HepG2 (cell line): ENCODE data around the gene C16orf86. TPM values are rescaled to one million over a fixed set of nuclear protein-coding genes. Genes with fewer than 3 reads are reported as not detected.

Experiments
- CREM ChIP-seq, 2 experiments: sonication (generic) in 1 of 2; formaldehyde crosslinking in 1 of 2; IDR thresholded peaks; 2 replicates each; pipeline versions ENCODE4 v1.4.0 to v1.6.1; 2016 to 2020; ENCODE audit warnings: antibody characterized with exemption in 1 of 2, mild to moderate bottlenecking in 1 of 2, missing genetic modification reagents in 1 of 2
- KDM1A ChIP-seq: IDR thresholded peaks from 2 replicates; pipeline ENCODE4 v1.6.1; 2016; ENCODE audit warnings: missing compliant biosample characterization
- RERE ChIP-seq: IDR thresholded peaks from 2 replicates; pipeline ENCODE4 v1.6.1; 2016; ENCODE audit warnings: low read depth, missing genetic modification reagents, missing compliant biosample characterization
- SP1 ChIP-seq, 2 experiments: fragments of 450-650 bp in 1 of 2; sonication (generic) in 1 of 2; formaldehyde crosslinking in 1 of 2; IDR thresholded peaks; 2 replicates each; pipeline versions ENCODE4 v1.4.0 to v1.6.1; 2016 to 2020; ENCODE audit warnings: missing genetic modification reagents in 1 of 2
- TEAD3 ChIP-seq: optimal IDR thresholded peaks from 2 replicates; pipeline ENCODE3; 2016; ENCODE audit warnings: borderline replicate concordance
- THAP11 ChIP-seq: IDR thresholded peaks from 2 replicates; pipeline ENCODE4 v1.6.1; 2016; ENCODE audit warnings: missing biosample characterization, missing genetic modification reagents
- polyA plus RNA-seq, 8 experiments: library from polyadenylated mRNA; depleted of rRNA in 3 of 8; stranded (reverse) in 7 of 8; unstranded in 1 of 8; fragments of >200 nt; fragmentation: Illumina TruSeq in 4 of 8; extraction: Trizol in 4 of 8; gene quantifications; 2 replicates each; pipeline versions ENCODE4 v1.2.1 to v1.2.3, GENCODE V29; 2011 to 2016; ENCODE audit warnings: low read depth in 4 of 8, missing spikeins in 1 of 8, mixed read lengths in 1 of 8; ENCODE audit not compliant: insufficient read depth in 1 of 8
- total RNA-seq, 5 experiments: library from RNA; depleted of rRNA; stranded (reverse); fragments of >200 nt; fragmentation: Illumina TruSeq; extraction: Trizol; gene quantifications; 2 replicates each; pipeline ENCODE4 v1.2.3, GENCODE V29; 2016; ENCODE audit warnings: low read depth in 1 of 5
- TF ChIP-seq, protein P1 (sequence below): sonication (generic); formaldehyde crosslinking; IDR thresholded peaks from 2 replicates; pipeline ENCODE4 v1.9.0; 2021; ENCODE audit warnings: mild to moderate bottlenecking, missing genetic modification reagents
- TF ChIP-seq, protein P2 (sequence below): sonication (generic); formaldehyde crosslinking; IDR thresholded peaks from 2 replicates; pipeline ENCODE4 v1.4.0; 2020; ENCODE audit warnings: missing genetic modification reagents
- TF ChIP-seq, protein P3 (sequence below): IDR thresholded peaks from 2 replicates; pipeline ENCODE4 v1.6.1; 2016; ENCODE audit warnings: control low read depth
- TF ChIP-seq, protein P4 (sequence below): sonication (generic); formaldehyde crosslinking; IDR thresholded peaks from 2 replicates; pipeline ENCODE4 v1.8.0; 2022; ENCODE audit warnings: mild to moderate bottlenecking, missing genetic modification reagents, moderate library complexity

Gene C16orf86
- total and polyA plus RNA-seq, 2 of the 13 experiments (the other 11 are each of a cell fraction or from before 2014, with no cell fraction given), result 1.5 to 3.1 TPM

DNA sequence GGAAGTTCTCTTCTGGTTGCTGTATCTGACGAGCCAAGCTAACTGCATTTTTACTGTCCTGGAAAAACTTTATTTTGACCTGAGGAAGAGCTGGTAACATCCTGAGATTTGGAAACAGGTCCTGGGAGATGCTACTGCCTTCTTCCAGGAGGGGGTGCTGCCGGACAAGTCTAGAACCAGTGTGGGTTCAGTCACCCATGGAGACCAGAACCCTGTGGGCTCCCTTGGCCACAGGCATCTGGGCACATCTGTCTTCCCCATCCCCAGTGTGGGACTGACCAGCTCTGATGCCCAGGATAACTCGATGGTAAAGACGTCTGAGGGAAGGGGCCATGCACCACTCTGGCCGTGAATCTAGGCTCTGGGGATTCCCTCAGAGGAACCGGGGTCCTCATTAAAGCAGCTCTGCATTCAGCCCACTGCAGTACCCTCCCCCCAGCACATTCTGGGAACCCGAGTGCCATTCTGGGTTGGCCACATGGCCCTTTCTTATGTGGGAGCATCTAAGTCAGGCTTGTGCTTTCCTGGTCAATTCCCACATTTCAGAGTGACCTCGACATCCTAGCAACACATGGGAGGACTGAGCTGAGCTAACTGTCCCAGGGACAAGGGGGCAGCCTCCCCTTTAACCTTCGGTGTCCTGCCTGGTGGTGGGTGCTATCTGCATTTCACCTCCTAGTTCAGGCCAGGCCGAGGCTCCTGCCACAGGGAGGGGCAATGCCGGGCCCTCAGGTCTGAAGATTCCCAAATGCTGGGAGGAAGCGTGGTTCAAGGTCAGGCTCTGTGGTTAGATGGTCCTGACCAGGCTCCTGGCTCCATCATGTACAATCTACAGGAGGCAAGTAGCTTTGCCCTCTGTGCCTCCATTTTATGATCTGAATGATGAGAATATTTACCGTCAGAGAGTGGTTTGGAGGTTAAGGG, 6.4 kb downstream of the C16orf86 start (continued):
- TF ChIP-seq SP1 (IDR thresholded peaks at IDR 0.05), result no peak
- TF ChIP-seq SP1 (CRISPR knock-in tag; IDR thresholded peaks at IDR 0.05), result peak; percentile 32; the same call in 1 of the 2 replicates
- TF ChIP-seq, protein P1, sequence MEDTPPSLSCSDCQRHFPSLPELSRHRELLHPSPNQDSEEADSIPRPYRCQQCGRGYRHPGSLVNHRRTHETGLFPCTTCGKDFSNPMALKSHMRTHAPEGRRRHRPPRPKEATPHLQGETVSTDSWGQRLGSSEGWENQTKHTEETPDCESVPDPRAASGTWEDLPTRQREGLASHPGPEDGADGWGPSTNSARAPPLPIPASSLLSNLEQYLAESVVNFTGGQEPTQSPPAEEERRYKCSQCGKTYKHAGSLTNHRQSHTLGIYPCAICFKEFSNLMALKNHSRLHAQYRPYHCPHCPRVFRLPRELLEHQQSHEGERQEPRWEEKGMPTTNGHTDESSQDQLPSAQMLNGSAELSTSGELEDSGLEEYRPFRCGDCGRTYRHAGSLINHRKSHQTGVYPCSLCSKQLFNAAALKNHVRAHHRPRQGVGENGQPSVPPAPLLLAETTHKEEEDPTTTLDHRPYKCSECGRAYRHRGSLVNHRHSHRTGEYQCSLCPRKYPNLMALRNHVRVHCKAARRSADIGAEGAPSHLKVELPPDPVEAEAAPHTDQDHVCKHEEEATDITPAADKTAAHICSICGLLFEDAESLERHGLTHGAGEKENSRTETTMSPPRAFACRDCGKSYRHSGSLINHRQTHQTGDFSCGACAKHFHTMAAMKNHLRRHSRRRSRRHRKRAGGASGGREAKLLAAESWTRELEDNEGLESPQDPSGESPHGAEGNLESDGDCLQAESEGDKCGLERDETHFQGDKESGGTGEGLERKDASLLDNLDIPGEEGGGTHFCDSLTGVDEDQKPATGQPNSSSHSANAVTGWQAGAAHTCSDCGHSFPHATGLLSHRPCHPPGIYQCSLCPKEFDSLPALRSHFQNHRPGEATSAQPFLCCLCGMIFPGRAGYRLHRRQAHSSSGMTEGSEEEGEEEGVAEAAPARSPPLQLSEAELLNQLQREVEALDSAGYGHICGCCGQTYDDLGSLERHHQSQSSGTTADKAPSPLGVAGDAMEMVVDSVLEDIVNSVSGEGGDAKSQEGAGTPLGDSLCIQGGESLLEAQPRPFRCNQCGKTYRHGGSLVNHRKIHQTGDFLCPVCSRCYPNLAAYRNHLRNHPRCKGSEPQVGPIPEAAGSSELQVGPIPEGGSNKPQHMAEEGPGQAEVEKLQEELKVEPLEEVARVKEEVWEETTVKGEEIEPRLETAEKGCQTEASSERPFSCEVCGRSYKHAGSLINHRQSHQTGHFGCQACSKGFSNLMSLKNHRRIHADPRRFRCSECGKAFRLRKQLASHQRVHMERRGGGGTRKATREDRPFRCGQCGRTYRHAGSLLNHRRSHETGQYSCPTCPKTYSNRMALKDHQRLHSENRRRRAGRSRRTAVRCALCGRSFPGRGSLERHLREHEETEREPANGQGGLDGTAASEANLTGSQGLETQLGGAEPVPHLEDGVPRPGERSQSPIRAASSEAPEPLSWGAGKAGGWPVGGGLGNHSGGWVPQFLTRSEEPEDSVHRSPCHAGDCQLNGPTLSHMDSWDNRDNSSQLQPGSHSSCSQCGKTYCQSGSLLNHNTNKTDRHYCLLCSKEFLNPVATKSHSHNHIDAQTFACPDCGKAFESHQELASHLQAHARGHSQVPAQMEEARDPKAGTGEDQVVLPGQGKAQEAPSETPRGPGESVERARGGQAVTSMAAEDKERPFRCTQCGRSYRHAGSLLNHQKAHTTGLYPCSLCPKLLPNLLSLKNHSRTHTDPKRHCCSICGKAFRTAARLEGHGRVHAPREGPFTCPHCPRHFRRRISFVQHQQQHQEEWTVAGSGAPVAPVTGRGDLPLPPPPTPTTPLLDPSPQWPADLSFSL (CRISPR knock-in tag), result no peak
- no peak for TF ChIP-seq RERE (CRISPR knock-in tag)
- TF ChIP-seq THAP11 (CRISPR knock-in tag), result peak; percentile 78
- TF ChIP-seq, protein P2, sequence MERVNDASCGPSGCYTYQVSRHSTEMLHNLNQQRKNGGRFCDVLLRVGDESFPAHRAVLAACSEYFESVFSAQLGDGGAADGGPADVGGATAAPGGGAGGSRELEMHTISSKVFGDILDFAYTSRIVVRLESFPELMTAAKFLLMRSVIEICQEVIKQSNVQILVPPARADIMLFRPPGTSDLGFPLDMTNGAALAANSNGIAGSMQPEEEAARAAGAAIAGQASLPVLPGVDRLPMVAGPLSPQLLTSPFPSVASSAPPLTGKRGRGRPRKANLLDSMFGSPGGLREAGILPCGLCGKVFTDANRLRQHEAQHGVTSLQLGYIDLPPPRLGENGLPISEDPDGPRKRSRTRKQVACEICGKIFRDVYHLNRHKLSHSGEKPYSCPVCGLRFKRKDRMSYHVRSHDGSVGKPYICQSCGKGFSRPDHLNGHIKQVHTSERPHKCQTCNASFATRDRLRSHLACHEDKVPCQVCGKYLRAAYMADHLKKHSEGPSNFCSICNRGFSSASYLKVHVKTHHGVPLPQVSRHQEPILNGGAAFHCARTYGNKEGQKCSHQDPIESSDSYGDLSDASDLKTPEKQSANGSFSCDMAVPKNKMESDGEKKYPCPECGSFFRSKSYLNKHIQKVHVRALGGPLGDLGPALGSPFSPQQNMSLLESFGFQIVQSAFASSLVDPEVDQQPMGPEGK (CRISPR knock-in tag), result 0 out of 2 replicates have a peak, but pooled peaks have one; percentile 10
- no peak for TF ChIP-seq CREM (IDR thresholded peaks at IDR 0.05)
- no peak for TF ChIP-seq CREM (CRISPR knock-in tag; IDR thresholded peaks at IDR 0.05)
- no peak for TF ChIP-seq KDM1A (CRISPR knock-in tag)
- TF ChIP-seq, protein P3, sequence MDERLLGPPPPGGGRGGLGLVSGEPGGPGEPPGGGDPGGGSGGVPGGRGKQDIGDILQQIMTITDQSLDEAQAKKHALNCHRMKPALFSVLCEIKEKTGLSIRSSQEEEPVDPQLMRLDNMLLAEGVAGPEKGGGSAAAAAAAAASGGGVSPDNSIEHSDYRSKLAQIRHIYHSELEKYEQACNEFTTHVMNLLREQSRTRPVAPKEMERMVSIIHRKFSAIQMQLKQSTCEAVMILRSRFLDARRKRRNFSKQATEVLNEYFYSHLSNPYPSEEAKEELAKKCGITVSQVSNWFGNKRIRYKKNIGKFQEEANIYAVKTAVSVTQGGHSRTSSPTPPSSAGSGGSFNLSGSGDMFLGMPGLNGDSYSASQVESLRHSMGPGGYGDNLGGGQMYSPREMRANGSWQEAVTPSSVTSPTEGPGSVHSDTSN (CRISPR knock-in tag), result no peak
- TF ChIP-seq TEAD3 (CRISPR knock-in tag), result peak; percentile 20
- TF ChIP-seq, protein P4, sequence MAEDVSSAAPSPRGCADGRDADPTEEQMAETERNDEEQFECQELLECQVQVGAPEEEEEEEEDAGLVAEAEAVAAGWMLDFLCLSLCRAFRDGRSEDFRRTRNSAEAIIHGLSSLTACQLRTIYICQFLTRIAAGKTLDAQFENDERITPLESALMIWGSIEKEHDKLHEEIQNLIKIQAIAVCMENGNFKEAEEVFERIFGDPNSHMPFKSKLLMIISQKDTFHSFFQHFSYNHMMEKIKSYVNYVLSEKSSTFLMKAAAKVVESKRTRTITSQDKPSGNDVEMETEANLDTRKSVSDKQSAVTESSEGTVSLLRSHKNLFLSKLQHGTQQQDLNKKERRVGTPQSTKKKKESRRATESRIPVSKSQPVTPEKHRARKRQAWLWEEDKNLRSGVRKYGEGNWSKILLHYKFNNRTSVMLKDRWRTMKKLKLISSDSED (CRISPR knock-in tag), result no peak
